Body of pancreas (tissue), 4 donors: ENCODE results near the gene ROPN1B.

Experiments
- POLR2A ChIP-seq, 3 donors: fragments of 450-650 bp; IDR thresholded peaks; one replicate each; pipeline ENCODE4 v1.6.1; 2016; ENCODE audit warnings: antibody characterized with exemption in 3 of 3, mild to moderate bottlenecking in 2 of 3
- TF ChIP-seq, protein P1 (sequence below), 7 experiments: fragments of 450-650 bp in 4 of 7; fragments of 200-600 bp in 3 of 7; sonication (generic) in 3 of 7; IDR thresholded peaks; one replicate each; pipeline ENCODE4 v1.5.1; 2016 to 2019; ENCODE audit warnings: antibody characterized with exemption in 7 of 7

- TF ChIP-seq, protein P1, sequence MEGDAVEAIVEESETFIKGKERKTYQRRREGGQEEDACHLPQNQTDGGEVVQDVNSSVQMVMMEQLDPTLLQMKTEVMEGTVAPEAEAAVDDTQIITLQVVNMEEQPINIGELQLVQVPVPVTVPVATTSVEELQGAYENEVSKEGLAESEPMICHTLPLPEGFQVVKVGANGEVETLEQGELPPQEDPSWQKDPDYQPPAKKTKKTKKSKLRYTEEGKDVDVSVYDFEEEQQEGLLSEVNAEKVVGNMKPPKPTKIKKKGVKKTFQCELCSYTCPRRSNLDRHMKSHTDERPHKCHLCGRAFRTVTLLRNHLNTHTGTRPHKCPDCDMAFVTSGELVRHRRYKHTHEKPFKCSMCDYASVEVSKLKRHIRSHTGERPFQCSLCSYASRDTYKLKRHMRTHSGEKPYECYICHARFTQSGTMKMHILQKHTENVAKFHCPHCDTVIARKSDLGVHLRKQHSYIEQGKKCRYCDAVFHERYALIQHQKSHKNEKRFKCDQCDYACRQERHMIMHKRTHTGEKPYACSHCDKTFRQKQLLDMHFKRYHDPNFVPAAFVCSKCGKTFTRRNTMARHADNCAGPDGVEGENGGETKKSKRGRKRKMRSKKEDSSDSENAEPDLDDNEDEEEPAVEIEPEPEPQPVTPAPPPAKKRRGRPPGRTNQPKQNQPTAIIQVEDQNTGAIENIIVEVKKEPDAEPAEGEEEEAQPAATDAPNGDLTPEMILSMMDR (IDR thresholded peaks at IDR 0.05) = no peak
- TF ChIP-seq POLR2A (IDR thresholded peaks at IDR 0.05) = no peak
Measured at GRCh38 chr3:126017362-126017761, 48.4 kb downstream of the ROPN1B start.
